Smooth muscle cell (in vitro differentiated cells): ENCODE measurements around the gene PTPRT. TPM values are rescaled to one million over a fixed set of nuclear protein-coding genes. Genes with fewer than 3 reads are reported as not detected.

Experiments used
- DNase-seq: peaks from one replicate; lab custom pipeline; 2025; ENCODE audit not compliant: unreplicated experiment; lab: John Stamatoyannopoulos, UW
- H2AFZ ChIP-seq: fragments of 200-600 bp; sonication (generic); 2 replicates; pipeline ENCODE4 v1.6.0; 2016; ENCODE audit warnings: antibody characterized with exemption, low read depth, mild to moderate bottlenecking
- H3F3A ChIP-seq: fragments of 200-600 bp; sonication (generic); 2 replicates; pipeline ENCODE4 v1.6.0; 2017; ENCODE audit warnings: antibody characterized with exemption, low read depth
- H3K27ac ChIP-seq: fragments of 200-600 bp; sonication (generic); 2 replicates; pipeline ENCODE4 v1.5.1; 2016; ENCODE audit warnings: low read depth, mild to moderate bottlenecking
- H3K27me3 ChIP-seq: fragments of 200-600 bp; sonication (generic); 2 replicates; pipeline ENCODE4 v1.6.1; 2016; ENCODE audit warnings: low read depth, mild to moderate bottlenecking
- H3K36me3 ChIP-seq: fragments of 200-600 bp; sonication (generic); 2 replicates; pipeline ENCODE4 v1.5.1; 2016; ENCODE audit warnings: low read depth
- H3K4me1 ChIP-seq: fragments of 200-600 bp; sonication (generic); 2 replicates; pipeline ENCODE4 v1.5.1; 2016; ENCODE audit warnings: low read depth
- H3K4me2 ChIP-seq: fragments of 200-600 bp; sonication (generic); 2 replicates; pipeline ENCODE4 v1.6.0; 2016; ENCODE audit warnings: mild to moderate bottlenecking
- H3K4me3 ChIP-seq: fragments of 200-600 bp; sonication (generic); 2 replicates; pipeline ENCODE4 v1.5.1; 2016; ENCODE audit warnings: mild to moderate bottlenecking
- H3K79me2 ChIP-seq: fragments of 200-600 bp; sonication (generic); 2 replicates; pipeline ENCODE4 v1.6.0; 2016; ENCODE audit warnings: low read depth, mild to moderate bottlenecking
- H3K9ac ChIP-seq: fragments of 200-600 bp; sonication (generic); 2 replicates; pipeline ENCODE4 v1.6.0; 2016; ENCODE audit warnings: low read depth
- H3K9me3 ChIP-seq: fragments of 200-600 bp; sonication (generic); replicated peaks from 2 replicates; pipeline ENCODE4 v1.5.1; 2016; ENCODE audit warnings: low read depth
- H4K20me1 ChIP-seq: fragments of 200-600 bp; sonication (generic); 2 replicates; pipeline ENCODE4 v1.6.0; 2016; ENCODE audit warnings: low read depth
- WGBS: methylation state at CpG from one replicate; pipeline ENCODE4 v1.1.7; 2016; ENCODE audit warnings: low lambda C conversion rate; 5-methylcytosine and 5-hydroxymethylcytosine counted together
- polyA plus RNA-seq: library from polyadenylated mRNA; unstranded; fragments of >200 nt; fragmentation: Nextera tagmentation; extraction: Ambion mirVana; gene quantifications from 2 replicates; pipeline ENCODE4 v1.2.1, GENCODE V29; 2016
- total RNA-seq: library from RNA; depleted of rRNA; stranded (reverse); fragments of >200 nt; gene quantifications from 2 replicates; pipeline ENCODE4 v1.2.3, GENCODE V29; 2014
- TF ChIP-seq, protein P1 (sequence below): fragments of 200-600 bp; sonication (generic); IDR thresholded peaks from 2 replicates; pipeline ENCODE4 v1.5.1; 2017; ENCODE audit warnings: borderline replicate concordance, mild to moderate bottlenecking, antibody characterized with exemption; ENCODE audit not compliant: insufficient read depth, poor library complexity, severe bottlenecking

Gene PTPRT
- total and polyA plus RNA-seq, 2 experiments from 2014 or later: 0.99 to 2.1 TPM

DNA sequence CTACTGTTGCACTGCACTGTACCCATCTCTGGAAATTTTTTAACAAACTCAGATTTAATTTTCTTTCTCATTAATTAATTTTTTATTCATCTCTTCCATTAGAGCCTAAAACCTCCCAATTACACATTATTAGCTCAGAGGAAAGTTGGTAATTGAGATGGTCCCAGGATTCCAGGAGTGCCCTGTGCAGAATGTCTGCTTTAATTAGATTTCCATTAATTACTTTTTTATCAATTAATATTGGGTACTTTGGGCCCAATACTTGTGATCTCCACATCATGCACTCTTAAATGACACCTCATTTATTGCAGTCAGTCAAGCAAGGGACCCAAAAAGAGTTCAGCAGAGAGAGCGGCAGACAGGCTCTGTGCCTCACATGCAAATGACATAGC lies 232.0 kb downstream of the PTPRT start:
- no peaks in the 10 kb centered on the region for H3K9me3 ChIP-seq
- 100% methylated on average over 1 of the region's 1 CpG for WGBS

DNA sequence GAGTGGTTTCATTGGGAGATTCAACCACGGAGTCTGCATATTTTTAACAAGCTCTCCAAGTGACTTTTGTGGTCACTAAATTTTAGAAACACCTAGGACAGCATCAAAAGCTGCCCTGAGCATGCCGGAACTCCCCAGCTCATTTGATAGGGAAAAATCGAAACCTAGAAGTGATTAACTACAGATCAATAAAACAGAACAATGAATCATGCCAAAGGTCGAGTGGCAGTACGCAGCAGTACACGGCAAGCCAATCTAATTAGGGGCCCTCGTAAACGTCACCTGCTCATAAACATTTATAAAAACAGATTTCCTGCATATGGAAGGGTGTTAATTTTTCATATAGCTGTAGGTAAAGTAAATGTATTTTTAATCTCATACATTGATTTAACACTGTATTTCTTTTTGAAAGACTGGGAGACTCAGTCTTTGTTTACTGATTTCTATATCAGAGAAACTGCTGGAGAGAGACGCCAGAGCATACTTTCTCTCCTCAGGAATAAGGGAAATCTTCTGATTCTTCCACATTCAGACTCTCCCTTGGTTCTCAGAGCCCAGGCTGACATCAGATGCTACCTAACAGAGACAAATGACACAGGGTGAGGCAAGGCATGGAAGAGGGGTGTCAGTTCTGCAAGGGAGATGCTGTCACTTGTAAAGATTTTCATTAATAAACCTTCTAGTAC lies 232.5 kb downstream of the PTPRT start:
- 85% methylated on average over 9 of the region's 9 CpGs for WGBS
- Histone ChIP-seq H3K4me1 (no peaks in the 10 kb centered on the region), H3K9ac (no peak overlapping the region), H3K36me3 (no peaks in the 10 kb centered on the region), H3K4me3 (no peak overlapping the region), H3K79me2 (no peaks in the 10 kb centered on the region), H3K9me3 (no peaks in the 10 kb centered on the region), H3K4me2 (no peak overlapping the region), H3K27me3 (no peaks in the 10 kb centered on the region), H3K27ac (no peak overlapping the region), H2AFZ (no peak overlapping the region), H3F3A (no peaks in the 10 kb centered on the region), H4K20me1 (no peaks in the 10 kb centered on the region)
- DNase-seq: no peak
- TF ChIP-seq, protein P1, sequence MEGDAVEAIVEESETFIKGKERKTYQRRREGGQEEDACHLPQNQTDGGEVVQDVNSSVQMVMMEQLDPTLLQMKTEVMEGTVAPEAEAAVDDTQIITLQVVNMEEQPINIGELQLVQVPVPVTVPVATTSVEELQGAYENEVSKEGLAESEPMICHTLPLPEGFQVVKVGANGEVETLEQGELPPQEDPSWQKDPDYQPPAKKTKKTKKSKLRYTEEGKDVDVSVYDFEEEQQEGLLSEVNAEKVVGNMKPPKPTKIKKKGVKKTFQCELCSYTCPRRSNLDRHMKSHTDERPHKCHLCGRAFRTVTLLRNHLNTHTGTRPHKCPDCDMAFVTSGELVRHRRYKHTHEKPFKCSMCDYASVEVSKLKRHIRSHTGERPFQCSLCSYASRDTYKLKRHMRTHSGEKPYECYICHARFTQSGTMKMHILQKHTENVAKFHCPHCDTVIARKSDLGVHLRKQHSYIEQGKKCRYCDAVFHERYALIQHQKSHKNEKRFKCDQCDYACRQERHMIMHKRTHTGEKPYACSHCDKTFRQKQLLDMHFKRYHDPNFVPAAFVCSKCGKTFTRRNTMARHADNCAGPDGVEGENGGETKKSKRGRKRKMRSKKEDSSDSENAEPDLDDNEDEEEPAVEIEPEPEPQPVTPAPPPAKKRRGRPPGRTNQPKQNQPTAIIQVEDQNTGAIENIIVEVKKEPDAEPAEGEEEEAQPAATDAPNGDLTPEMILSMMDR: no peak

More for the DNA sequence above, 232.0 kb downstream of the PTPRT start:
- Histone ChIP-seq H3K36me3 (no peaks in the 10 kb centered on the region), H3K27me3 (no peaks in the 10 kb centered on the region), H3F3A (no peaks in the 10 kb centered on the region), H3K27ac (no peak overlapping the region), H4K20me1 (no peaks in the 10 kb centered on the region), H3K79me2 (no peaks in the 10 kb centered on the region), H3K4me3 (no peak overlapping the region), H3K4me1 (no peaks in the 10 kb centered on the region), H3K9ac (no peak overlapping the region), H2AFZ (no peak overlapping the region), H3K4me2 (no peak overlapping the region)
- DNase-seq: no peak
- TF ChIP-seq, protein P1: no peak

DNA sequence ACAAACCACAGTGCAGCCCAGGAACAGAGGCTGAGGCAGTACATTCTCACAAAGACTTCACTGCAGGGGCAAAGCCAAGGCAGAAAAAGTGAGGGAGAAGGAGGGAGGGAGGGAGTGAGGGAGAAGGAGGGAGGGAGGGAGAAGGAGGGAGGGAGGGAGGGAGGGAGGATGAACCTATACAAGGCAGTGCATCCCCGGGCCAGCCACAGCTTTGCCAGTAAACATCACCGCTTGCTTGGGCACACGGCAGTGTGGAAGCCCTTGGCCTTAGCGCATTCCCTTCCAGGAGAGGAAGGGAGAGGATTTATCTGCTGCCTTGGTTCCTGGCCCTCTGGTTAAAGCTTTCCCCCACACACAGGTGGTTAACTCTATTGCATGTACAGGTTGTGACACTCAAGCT lies 234.0 kb downstream of the PTPRT start:
- H3F3A ChIP-seq: no peaks in the 10 kb centered on the region
- no peak for DNase-seq
- H3K27me3 ChIP-seq: no peaks in the 10 kb centered on the region
- H3K27ac ChIP-seq: no peak overlapping the region
- H3K9ac ChIP-seq: no peak overlapping the region
- H3K79me2 ChIP-seq: no peaks in the 10 kb centered on the region
- H3K36me3 ChIP-seq: no peaks in the 10 kb centered on the region
- WGBS: 94% methylated on average over 4 of the region's 4 CpGs
- no peak overlapping the region for H2AFZ ChIP-seq
- H3K9me3 ChIP-seq: no peaks in the 10 kb centered on the region
- no peaks in the 10 kb centered on the region for H3K4me1 ChIP-seq
- no peaks in the 10 kb centered on the region for H4K20me1 ChIP-seq
- TF ChIP-seq, protein P1: no peak
- no peak overlapping the region for H3K4me3 ChIP-seq
- no peak overlapping the region for H3K4me2 ChIP-seq

DNA sequence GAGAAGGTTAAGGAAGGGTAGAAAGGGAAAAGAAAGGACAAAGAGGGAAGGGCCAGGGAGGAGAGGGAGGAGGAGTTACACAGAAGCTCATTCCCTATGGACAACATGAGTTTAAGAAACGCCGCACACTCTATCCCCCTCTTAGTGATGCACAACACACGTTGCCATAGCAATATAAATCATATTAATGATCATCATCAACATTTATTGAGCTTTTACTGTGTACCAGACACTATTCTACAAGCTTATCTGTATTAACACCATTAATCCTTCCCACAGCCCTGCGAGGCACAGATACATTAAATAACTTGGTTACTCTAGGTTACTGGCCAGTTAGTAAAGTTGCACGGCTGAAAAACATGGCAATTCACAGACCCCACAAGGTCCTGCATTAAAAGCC lies 234.8 kb downstream of the PTPRT start:
- no peak overlapping the region for H2AFZ ChIP-seq
- 33% methylated on average over 5 of the region's 5 CpGs for WGBS
- TF ChIP-seq, protein P1: no peak

More for the DNA sequence above, 234.8 kb downstream of the PTPRT start:
- Histone ChIP-seq H3K4me2 (no peak overlapping the region), H3F3A (no peaks in the 10 kb centered on the region), H3K4me1 (no peaks in the 10 kb centered on the region), H3K27me3 (no peaks in the 10 kb centered on the region), H3K36me3 (no peaks in the 10 kb centered on the region), H4K20me1 (no peaks in the 10 kb centered on the region), H3K27ac (no peak overlapping the region), H3K9ac (no peak overlapping the region), H3K79me2 (no peaks in the 10 kb centered on the region), H3K9me3 (no peaks in the 10 kb centered on the region), H3K4me3 (no peak overlapping the region)
- no peak for DNase-seq
